ENCODE results near the gene ARFGAP2.
"Not testable (repeated sequence)": the region's sequence is repeated elsewhere in the genome, so short reads cannot be mapped to it uniquely, and the experiment has no call there.

The ARFGAP2 gene

GRCh38 chr11:47127213-47127612 lies 49.5 kb downstream of the ARFGAP2 start:
- Histone ChIP-seq H3K4me3 (ENCODE audit: low read depth, low read length) (no peak overlapping the region), H3K36me3 (ENCODE audit: control insufficient read depth, insufficient read depth, low read length) (no peaks in the 10 kb centered on the region), H3K27ac (ENCODE audit: low read depth, low read length) (no peak overlapping the region), H3K9ac (ENCODE audit: low read length) (no peak overlapping the region), H3K9me3 (ENCODE audit: control insufficient read depth, insufficient read depth, low read depth, low read length) (no peaks in the 10 kb centered on the region), H3K27me3 (ENCODE audit: control insufficient read depth, insufficient read depth, low read length) (no peaks in the 10 kb centered on the region), H3K4me1 (ENCODE audit: control insufficient read depth, insufficient read depth, low read length) (peaks cover 23% of the 10 kb centered on the region; the same call in 1 of the 2 replicates)

GRCh38 chr11:47125083-47125482 lies 51.6 kb downstream of the ARFGAP2 start:
- Histone ChIP-seq H3K4me3 (ENCODE audit: low read depth, low read length) (no peak overlapping the region), H3K9me3 (ENCODE audit: control insufficient read depth, insufficient read depth, low read depth, low read length) (no peaks in the 10 kb centered on the region), H3K36me3 (ENCODE audit: control insufficient read depth, insufficient read depth, low read length) (no peaks in the 10 kb centered on the region), H3K4me1 (ENCODE audit: control insufficient read depth, insufficient read depth, low read length) (peaks cover 10% of the 10 kb centered on the region; the same call in 1 of the 2 replicates), H3K27me3 (ENCODE audit: control insufficient read depth, insufficient read depth, low read length) (no peaks in the 10 kb centered on the region), H3K9ac (ENCODE audit: low read length) (no peak overlapping the region), H3K27ac (ENCODE audit: low read depth, low read length) (no peak overlapping the region)

- Histone ChIP-seq H3K4me3 (ENCODE audit: low read depth, low read length) (no peak overlapping the region), H3K27ac (ENCODE audit: low read depth, low read length) (no peak overlapping the region), H3K27me3 (ENCODE audit: control insufficient read depth, insufficient read depth, low read length) (no peaks in the 10 kb centered on the region), H3K36me3 (ENCODE audit: control insufficient read depth, insufficient read depth, low read length) (no peaks in the 10 kb centered on the region), H3K9ac (ENCODE audit: low read length) (no peak overlapping the region), H3K9me3 (ENCODE audit: control insufficient read depth, insufficient read depth, low read depth, low read length) (no peaks in the 10 kb centered on the region), H3K4me1 (ENCODE audit: control insufficient read depth, insufficient read depth, low read length) (peaks cover 8% of the 10 kb centered on the region; the same call in 1 of the 2 replicates)
These were observed 52.0 kb downstream of the ARFGAP2 start for GRCh38 chr11:47124675-47125074.

- Histone ChIP-seq H3K4me1 (ENCODE audit: control insufficient read depth, insufficient read depth, low read length) (peaks cover 16% of the 10 kb centered on the region), H3K9ac (ENCODE audit: low read length) (no peak overlapping the region), H3K4me3 (ENCODE audit: low read depth, low read length) (no peak overlapping the region), H3K36me3 (ENCODE audit: control insufficient read depth, insufficient read depth, low read length) (no peaks in the 10 kb centered on the region), H3K27ac (ENCODE audit: low read depth, low read length) (no peak overlapping the region), H3K9me3 (ENCODE audit: control insufficient read depth, insufficient read depth, low read depth, low read length) (no peaks in the 10 kb centered on the region), H3K27me3 (ENCODE audit: control insufficient read depth, insufficient read depth, low read length) (no peaks in the 10 kb centered on the region)
These were observed 53.6 kb downstream of the ARFGAP2 start for GRCh38 chr11:47123094-47123493.

- Histone ChIP-seq H3K9me3 (ENCODE audit: control insufficient read depth, insufficient read depth, low read depth, low read length) (no peaks in the 10 kb centered on the region), H3K9ac (ENCODE audit: low read length) (no peak overlapping the region), H3K27ac (ENCODE audit: low read depth, low read length) (no peak overlapping the region), H3K36me3 (ENCODE audit: control insufficient read depth, insufficient read depth, low read length) (no peaks in the 10 kb centered on the region), H3K27me3 (ENCODE audit: control insufficient read depth, insufficient read depth, low read length) (no peaks in the 10 kb centered on the region), H3K4me3 (ENCODE audit: low read depth, low read length) (no peak overlapping the region), H3K4me1 (ENCODE audit: control insufficient read depth, insufficient read depth, low read length) (peaks cover 12% of the 10 kb centered on the region)
These were observed 54.9 kb downstream of the ARFGAP2 start for GRCh38 chr11:47121731-47122130.

- Histone ChIP-seq H3K9me3 (ENCODE audit: control insufficient read depth, insufficient read depth, low read depth, low read length) (no peaks in the 10 kb centered on the region), H3K36me3 (ENCODE audit: control insufficient read depth, insufficient read depth, low read length) (no peaks in the 10 kb centered on the region), H3K9ac (ENCODE audit: low read length) (no peak overlapping the region), H3K27me3 (ENCODE audit: control insufficient read depth, insufficient read depth, low read length) (no peaks in the 10 kb centered on the region), H3K4me3 (ENCODE audit: low read depth, low read length) (no peak overlapping the region), H3K27ac (ENCODE audit: low read depth, low read length) (no peak overlapping the region), H3K4me1 (ENCODE audit: control insufficient read depth, insufficient read depth, low read length) (peaks cover 12% of the 10 kb centered on the region)
These were observed 55.6 kb downstream of the ARFGAP2 start for GRCh38 chr11:47121056-47121455.

- Histone ChIP-seq H3K9ac (ENCODE audit: low read length) (peak overlapping the region; percentile 21), H3K4me3 (ENCODE audit: low read depth, low read length) (peak overlapping the region; percentile 72), H3K4me1 (ENCODE audit: control insufficient read depth, insufficient read depth, low read length) (peaks cover 12% of the 10 kb centered on the region)
- H3K9me3 ChIP-seq (ENCODE audit: control insufficient read depth, insufficient read depth, low read depth, low read length); H3K27me3 ChIP-seq (ENCODE audit: control insufficient read depth, insufficient read depth, low read length); H3K36me3 ChIP-seq (ENCODE audit: control insufficient read depth, insufficient read depth, low read length); H3K27ac ChIP-seq (ENCODE audit: low read depth, low read length): not testable (repeated sequence)
These were observed 57.6 kb downstream of the ARFGAP2 start for GRCh38 chr11:47118958-47119688.

All from HUES6 (cell line).